HG03558 (cell line): ENCODE data around the gene GRIN3A.
"Not testable (repeated sequence)": the region's sequence is repeated elsewhere in the genome, so short reads cannot be mapped to it uniquely, and the experiment has no call there.

Experiments
- ATAC-seq: cut with Tn5 transposase; IDR thresholded peaks from one replicate; pipeline ENCODE4 v1.9.1; 2021; ENCODE audit warnings: moderate number of reproducible peaks; ENCODE audit not compliant: unreplicated experiment; ENCODE audit errors: extremely low read depth

GRIN3A gene

DNA sequence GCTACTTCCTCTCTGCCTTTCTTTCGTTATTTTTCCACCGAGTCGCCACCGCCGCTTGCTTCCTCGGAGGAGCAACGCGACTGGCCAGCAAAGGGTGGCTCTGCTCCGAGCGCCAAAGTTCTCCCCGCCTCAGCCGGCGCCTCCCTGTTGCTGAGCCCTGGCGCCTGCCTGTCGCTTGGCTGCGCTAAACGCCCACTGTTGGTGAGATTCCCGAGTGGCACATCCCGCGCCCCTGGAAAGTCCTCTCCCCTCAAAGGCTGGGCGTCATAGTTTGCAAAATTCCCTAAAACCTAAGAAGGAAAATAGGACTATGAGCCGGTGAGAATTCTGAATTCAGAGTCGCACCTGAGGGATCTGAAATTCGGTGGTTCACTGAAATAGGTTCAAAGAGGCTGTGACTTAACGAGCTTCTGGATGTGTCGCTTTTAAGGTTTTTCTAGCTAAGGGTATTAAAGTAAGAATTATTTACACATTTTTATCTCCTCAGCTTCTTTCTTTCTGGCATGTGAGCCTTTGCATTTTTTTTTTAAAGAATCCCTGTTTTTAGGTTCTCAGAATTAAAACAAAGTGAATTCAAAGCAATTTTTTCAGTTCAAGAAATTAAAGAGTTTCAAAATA, at the start of gene GRIN3A:
Gene GRIN3A, minus strand, starts transcription at position 82 of the 618 bp plus-strand sequence. CDS start 668 bp downstream, outside the sequence.
- ATAC-seq: no peak

DNA sequence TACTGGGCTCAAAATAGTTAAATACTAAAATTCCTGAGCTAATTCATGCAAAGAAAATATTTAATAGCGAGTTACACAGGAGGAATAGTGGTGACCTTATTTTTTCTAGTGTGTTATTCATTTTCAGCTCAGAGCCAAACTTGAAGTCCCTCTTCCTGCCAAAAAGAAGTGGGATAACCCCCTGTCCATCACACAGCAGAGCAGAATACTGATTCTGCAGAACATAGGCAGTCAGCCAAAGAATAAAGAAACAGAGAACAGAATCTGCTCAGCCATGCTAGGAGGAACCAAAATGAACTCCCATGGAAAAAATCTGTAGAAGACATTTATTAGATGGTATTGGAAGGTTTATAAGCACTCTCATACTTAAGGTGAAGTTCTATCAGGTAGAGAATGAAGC, 49.4 kb upstream of the GRIN3A start:
- ATAC-seq: no peak

DNA sequence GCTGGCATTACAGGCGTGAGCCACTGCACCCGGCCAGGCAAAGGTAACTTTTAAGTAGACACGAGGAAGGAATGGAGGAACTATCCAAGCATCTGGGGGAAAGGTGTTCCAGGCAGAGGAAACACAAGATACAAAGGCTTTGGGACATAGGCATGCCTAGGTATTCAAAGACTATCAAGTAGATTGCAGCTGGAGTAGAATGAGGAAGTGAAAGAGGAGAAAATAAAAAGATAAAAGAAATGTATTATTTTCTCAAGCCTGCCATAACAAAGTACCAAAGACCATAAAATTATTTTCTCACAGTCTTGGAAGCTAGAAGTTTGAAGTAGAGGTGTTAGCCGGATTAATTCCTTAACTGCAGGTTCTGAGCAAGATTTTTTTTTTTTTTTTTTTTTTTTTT, 39.9 kb upstream of the GRIN3A start:
- ATAC-seq: no peak

DNA sequence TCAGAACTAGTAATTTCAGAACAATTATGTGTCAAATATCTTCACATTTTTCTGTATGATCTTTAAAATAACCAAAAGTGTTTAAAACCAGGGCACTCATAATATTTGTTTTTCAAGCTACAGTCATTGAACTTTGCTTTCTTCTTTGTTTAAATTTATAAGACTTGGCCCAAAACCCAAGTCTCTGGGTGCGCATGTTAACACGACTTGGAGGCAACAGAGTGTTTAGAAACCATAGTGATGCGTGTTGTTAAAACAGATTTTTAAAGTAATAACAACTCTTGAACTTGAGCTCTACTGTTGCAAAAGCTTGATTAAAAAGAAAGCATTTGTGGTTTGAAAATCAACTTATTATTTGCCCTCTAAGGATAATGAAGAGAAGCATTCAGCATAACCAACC, 26.0 kb upstream of the GRIN3A start:
- ATAC-seq: no peak

DNA sequence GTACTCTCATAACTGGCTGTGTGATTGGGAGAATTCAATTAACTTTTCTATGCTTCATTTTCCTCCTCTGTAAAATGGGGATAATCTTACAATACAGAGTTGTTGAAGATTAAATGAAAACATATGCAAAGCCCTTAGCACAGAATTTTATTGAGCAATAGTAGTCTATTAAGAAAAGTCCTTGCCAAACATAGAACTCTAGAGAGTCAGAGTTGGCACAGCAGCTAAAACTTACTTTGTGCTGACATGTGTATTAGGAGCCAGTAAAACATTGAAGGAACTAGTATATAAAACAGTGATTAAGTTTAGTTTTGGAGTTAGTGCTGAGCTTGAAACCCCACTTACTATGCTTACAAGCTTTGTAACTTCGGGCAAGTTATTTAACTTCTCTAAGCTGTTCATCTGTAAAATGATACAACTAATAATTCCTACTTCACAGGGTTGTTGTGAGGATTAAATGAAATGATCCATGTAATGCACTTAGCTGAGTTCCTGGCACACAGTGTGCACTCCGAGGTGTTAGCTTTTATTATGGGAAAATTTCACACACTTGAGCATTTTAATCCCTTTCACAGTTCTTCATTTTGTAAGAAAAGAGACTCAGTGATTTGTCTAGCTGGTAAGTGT, 20.0 kb upstream of the GRIN3A start:
- no peak for ATAC-seq

DNA sequence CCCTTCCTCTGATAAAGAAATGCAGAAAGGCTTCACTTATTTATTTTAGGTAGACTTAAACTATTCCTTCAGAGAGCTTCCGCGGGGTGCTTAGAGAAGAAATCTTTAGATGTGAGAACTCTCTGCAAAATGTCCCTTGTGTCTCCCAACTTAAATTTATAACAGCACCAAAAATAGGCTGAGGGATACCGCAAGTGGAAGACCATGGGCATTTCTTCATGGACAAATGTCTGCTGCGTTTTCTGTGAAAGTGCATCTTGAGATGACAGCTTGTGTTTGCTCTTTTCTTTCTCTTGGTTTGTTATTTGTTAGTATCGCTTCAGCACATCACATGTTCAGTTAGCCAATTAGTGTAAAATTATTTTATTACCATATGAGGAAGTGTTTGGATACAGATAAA, 15.3 kb upstream of the GRIN3A start:
- no peak for ATAC-seq

DNA sequence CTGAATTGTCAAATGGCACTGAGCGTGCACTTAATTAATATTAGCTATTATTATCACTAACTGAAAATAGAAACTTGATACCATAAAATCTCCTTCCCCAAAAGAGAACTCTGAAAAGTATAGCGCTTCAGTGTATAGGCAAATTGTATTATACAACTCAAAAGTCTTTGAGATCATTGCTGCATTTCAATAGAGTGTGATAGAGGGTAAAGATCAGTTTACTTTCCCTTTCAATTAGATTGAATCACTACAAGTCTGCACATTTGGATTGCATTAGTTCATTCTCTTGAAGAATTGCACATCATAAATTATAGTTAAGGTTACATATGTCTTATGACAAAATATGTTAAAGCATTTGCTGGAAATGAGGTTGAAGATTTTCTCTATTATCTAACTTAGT, 13.4 kb upstream of the GRIN3A start:
- no peak for ATAC-seq

DNA sequence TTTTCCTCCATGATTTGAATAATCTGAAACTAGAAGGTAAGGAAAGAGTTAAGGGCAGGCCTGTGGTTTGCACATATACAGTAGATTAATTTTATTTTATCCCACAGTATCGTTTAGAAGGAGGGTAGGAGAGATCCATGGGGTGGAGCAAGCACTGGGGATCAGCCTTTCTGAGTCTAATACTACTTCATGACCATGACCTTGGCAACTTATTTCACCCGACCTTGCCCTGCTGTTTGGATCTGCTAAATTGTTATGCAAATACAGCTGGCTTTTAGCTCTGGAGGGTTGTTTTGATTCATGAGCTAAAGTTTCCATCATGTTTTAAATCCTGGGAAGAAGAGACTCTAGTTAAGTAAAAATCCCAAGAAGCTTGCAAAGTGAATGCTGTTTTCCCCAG, 864 bp upstream of the GRIN3A start:
- no peak for ATAC-seq

DNA sequence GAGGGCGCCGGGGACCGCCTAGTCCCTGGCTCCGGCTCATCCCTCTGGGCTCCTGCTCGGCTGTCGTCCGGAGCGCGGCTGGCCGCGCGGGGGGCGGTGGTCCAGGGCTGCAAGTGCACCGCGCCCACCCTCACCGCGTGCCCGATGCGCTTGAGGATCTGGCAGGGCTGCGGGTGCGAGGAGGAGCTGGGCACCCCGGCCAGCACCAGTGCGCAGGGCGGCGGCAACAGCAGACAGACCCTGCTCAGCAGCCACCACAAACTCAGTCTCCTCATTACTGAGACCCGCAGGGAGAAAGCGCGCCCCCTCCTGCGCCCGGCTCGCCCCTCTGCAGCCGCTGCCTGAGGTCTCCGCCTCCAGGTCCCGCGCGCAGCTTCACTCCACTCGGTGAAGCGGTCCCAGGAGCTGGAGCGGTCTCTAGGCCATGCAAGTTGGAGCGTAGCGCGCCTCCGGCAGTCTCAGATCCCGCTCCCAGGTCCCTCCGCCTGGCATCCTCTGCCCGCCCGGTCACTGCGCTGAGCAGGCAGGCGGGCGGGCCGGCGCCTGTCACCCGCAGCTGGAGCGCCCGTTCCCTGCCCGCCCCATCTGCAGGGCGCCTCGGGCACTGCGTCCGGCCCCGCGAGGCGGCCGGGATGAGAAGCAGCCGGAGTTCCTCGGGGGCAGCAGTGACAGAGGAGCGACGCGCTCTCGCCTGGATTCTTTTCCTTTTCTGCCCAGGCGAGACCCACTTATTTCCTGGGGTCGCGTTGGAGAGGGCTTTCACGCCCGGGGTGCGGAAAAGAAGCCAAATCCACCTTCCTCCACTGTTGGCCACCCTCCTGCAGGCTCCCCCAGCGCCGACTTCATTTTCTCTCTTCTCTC, 512 bp downstream of the GRIN3A start:
- no peak for ATAC-seq

DNA sequence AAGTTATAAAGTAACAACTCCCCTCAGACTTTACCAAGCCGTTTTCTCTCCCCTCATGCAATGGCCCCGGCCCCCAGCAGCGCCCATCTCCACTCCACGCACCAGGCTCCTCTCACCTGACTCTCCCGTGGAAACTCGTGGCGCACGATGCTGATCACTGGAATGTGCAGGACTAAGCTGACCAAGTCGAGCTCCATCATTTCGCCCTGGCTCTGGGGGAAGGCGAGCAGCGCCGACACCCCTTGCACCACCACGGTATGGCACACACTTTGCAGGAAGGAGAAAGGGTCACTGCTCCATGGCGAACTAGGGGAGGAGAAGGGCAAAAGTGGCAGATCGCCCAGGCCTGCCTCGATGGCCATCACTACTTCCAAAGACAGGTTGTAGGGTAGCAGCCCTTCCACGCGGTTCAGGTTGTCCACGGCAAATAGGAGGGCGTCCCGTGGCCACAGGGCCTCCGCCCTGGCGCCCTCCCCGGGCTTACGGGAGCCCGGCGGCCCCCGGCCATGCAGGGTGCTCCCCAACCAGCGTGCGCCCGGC, 1.2 kb downstream of the GRIN3A start:
- no peak for ATAC-seq

DNA sequence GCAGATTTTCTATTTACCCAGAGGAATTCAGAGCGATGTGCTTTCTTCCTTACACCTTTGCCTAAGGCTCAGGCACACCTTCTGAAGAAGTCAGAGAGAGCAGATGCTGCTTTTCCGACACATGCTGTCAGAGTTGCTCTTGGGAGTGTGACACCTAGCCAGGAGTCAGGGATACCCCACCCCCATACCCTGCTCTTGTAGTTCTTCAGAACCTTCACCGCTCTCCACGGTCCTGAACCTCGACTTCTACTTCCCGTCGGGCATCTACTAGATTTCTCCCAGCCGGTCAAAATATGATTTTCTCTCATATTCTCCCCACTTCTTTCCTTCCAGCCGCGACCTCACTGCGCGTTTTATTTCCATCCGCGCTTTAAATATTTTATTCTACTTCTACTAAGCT, 1.7 kb downstream of the GRIN3A start:
- ATAC-seq: no peak

DNA sequence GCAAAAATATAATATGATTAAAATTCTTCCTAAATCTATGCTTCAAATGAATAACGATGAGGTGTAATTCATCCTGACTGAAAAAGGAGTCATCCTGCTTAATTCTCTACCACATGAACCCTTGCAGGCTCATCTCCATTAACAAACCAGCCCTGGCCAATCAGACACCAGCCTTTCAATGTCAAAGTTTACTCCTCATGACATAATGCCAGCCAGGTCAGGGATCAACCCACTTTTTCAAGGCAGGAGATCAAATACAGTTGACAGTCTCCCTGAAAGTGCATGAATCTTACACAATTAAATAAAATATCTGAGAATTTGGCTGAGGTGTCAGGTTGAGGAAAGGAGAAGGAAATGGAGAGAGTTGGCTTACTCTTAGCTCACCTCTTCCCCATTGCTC, 7.0 kb downstream of the GRIN3A start:
- ATAC-seq: no peak

DNA sequence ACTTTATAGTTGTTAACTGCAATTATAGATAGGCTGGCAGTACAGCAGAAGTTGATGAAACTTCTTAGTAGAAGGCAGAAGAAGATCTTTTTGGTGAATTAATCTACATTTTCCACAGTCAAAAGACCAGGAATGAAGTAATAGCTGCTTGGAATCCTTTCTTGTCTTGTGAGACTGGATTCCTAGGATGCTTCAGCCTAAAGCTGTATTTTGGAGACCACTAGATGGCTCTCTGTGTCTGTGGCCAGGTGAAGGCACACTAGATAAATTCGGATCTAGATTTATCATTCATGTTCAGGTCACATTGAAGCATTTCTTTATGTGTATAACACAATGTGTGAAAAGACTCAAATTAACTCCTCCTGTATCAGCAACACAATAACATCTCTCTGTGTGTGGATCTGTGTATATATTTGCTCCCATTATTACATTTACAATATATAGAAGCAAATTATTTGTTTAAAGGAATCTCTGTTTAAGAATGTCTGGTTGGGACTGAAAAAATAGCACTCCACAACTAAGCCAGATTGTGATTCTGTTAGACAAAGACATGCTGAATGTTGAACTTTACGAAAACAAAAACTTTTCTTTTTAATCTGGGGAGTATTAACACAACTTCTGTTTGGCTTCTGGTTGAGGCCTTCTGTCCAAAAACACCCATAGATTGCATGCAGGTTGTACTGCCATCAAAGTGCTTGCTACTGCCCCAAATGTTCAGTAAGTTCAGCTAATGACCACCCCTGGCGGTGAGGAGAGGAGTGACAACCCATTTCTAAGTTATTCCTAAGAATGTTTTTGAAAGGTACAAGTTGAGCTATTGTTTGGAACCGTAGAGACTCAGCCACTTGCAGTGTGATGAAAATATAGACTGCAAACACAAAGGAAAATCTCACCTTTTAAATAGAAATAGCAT, 10.6 kb downstream of the GRIN3A start:
- peak; percentile 79 for ATAC-seq

DNA sequence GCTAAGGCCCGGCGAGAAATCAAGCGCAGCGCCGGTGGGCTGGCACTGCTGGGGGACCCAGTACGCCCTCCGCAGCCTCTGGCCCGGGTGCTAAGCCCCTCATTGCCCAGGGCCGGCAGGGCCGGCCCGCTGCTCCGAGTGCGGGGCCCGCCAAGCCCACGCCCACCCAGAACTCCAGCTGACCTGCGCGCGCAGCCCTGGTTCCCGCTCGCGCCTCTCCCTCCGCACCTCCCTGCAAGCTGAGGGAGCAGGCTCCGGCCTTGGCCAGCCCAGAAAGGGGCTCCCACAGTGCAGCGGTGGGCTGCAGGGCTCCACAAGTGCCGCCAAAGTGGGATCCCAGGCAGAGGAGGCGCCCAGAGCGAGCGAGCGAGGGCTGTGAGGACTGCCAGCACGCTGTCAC, 14.2 kb downstream of the GRIN3A start:
- not testable (repeated sequence) for ATAC-seq

DNA sequence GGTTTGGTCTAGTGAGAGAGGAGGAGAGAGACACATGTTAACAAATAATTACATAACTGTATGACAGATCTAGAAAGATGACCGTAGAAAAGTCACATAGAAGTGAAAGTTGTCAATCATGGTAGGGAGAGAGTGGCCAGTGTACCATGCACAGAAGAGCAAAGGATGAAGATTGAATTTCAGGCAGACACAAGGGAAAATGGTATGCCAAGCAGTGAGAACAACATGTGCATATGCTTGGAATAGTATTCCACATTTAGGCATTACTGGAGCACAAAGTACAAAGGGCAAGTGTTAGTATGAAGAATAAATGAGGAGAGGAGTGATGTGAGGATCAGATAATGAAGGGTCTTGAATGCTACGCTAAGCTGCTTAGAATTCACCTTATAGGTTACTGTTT, 20.3 kb downstream of the GRIN3A start:
- no peak for ATAC-seq

DNA sequence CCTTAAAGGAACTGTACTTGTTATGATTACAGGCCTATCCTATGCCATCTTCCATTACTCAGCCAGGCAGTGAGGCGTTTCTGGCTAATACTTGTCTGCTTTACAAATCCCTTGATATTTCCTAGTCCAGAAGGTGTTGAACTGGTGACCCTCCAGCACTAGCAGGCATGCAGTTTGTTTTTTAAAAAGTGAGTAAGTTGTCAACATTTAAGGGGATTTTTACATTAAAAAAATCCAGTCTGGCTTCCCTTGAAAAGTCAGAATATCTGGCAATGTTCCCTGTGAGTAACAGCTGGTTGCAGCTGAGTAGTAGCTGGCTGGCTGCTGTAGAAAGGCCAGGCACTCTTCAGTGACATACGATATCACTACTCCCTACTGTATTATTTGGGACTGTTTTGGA, 21.8 kb downstream of the GRIN3A start:
- ATAC-seq: no peak

DNA sequence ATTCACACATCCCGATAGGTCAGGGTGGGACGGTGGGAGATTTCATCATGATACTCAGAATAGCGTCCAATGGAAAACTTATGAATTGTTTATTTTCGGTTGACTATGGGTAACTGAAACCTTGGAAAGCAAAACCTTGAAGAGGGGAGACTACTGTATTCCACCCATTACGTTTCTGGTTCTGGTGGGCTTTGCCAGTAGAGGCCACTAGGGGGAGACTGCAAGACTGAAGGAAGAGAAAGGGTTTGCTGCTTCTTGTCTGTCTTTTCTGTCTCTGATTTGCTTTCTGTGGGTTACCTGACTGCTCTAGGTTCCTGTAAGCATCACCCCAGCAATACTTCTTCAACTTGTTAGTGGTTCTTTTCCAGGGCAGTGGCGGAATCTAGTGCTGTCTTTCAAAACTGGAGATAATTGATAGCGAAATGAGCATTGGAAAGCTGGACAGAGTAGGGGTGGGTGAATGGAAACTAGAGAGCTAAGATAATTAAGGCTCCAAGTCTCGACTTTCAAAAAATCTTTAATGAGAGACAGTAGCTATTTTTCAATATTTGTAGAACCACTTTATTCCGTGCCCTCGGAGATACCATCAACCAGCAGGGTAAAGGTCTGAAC, 27.0 kb downstream of the GRIN3A start:
- ATAC-seq: peak; percentile 56

DNA sequence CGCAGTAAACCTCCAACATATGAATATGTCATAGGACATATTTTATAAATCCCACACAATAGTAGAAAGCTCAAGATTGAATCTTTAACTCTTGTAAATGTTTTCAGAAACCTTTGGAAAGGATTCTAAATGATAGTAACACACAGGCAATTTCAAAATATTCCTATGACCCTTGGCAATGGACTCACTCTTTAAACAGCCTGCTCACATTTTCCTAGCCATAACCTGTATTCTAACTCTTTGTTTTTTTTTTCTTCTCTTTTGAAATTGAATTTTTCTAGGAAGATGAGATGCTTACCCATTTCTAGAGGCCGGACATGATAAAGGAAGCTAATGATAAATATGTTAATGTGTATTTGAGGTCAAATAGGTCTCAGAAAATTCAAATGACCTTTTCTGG, 29.6 kb downstream of the GRIN3A start:
- ATAC-seq: no peak

DNA sequence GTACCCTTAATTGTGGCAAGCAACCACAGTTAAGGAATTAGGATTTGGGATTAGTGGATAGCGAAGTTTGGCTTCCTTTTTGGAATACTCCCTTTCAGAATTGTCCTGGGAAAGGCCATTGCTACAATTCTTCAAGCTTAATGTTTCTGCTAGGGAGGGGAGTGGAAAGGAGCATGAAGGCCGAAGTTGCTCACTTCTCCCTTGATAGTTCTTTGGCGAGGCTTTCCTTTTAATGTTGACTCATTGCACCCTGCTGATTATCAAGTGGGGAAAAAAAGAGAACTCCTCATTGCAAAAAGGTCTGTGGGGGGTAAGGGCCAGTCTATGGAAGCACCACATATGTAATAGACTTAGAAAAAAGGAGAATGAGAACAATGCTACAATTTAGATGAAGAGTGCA, 30.7 kb downstream of the GRIN3A start:
- ATAC-seq: no peak

DNA sequence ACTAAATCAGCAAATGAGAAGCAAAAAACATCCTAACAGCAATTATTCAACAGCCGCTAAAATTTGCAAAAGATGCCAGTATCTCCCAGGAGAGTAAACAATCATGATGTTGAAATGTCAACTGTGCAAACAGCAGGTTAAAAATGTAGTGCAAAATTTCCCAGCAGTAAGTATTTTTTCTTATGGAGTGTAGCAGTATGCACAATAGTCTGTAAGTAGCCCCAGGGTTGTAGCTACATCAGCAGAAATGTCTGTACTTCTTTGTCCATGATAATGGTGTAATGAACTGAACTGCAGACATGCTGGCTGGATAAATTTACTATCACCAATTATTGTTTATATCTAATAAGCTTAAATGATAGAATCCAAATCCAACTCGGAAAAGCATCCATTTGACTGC, 31.4 kb downstream of the GRIN3A start:
- no peak for ATAC-seq
